Right atrium auricular region (tissue), 2 donors: ENCODE data around the gene C2CD3. TPM values are rescaled to one million over a fixed set of nuclear protein-coding genes. Genes with fewer than 3 reads are reported as not detected.

Experiments used
- DNase-seq: peaks from one replicate; pipeline ENCODE4 v3.0.0-alpha.2; 2019; ENCODE audit warnings: low spot score
- H3K27ac ChIP-seq, 2 donors: fragments of 200-600 bp; sonication (generic); 1 replicate in 1 of 2; 2 replicates in 1 of 2; pipeline ENCODE4 v1.5.1; 2016 to 2019
- H3K27me3 ChIP-seq, 2 donors: fragments of 200-600 bp; sonication (generic); one replicate each; pipeline versions ENCODE4 v1.5.1 to v1.6.0; 2017 to 2019
- H3K36me3 ChIP-seq: fragments of 200-600 bp; sonication (generic); one replicate; pipeline ENCODE4 v1.5.1; 2016
- H3K4me1 ChIP-seq, 2 donors: fragments of 200-600 bp; sonication (generic); one replicate each; pipeline versions ENCODE4 v1.5.1 to v1.6.0; 2017 to 2019
- H3K4me3 ChIP-seq, 2 donors: fragments of 200-600 bp; sonication (generic); 1 replicate in 1 of 2; 2 replicates in 1 of 2; pipeline ENCODE4 v1.5.1; 2017 to 2019; ENCODE audit warnings: mild to moderate bottlenecking in 1 of 2, moderate library complexity in 1 of 2
- H3K9me3 ChIP-seq, 2 donors: fragments of 200-600 bp; sonication (generic); one replicate each; pipeline ENCODE4 v1.5.1; 2019
- total RNA-seq, 2 donors: library from RNA; depleted of rRNA; stranded (reverse); fragments of >200 nt; gene quantifications; one replicate each; pipeline ENCODE4 v1.1.0, GENCODE V29; 2016
- TF ChIP-seq, protein P1 (sequence below), 2 donors: fragments of 200-600 bp; sonication (generic); IDR thresholded peaks; one replicate each; pipeline ENCODE4 v1.5.1; 2019; ENCODE audit warnings: antibody characterized with exemption in 2 of 2

The C2CD3 gene
- total RNA-seq, 2 donors from 2014 or later: 15.0 to 15.4 TPM

GRCh38 chr11:74157169-74157568 is 13.6 kb downstream of the C2CD3 start:
- Histone ChIP-seq H3K27me3 (no peaks in the 10 kb centered on the region), H3K9me3 (peaks cover 0 to 13% of the 10 kb centered on the region in 2 donors), H3K4me3 (no peak overlapping the region), H3K4me1 (peaks cover 0 to 5% of the 10 kb centered on the region in 2 donors), H3K27ac (no peak overlapping the region), H3K36me3 (no peaks in the 10 kb centered on the region)
- TF ChIP-seq, protein P1, sequence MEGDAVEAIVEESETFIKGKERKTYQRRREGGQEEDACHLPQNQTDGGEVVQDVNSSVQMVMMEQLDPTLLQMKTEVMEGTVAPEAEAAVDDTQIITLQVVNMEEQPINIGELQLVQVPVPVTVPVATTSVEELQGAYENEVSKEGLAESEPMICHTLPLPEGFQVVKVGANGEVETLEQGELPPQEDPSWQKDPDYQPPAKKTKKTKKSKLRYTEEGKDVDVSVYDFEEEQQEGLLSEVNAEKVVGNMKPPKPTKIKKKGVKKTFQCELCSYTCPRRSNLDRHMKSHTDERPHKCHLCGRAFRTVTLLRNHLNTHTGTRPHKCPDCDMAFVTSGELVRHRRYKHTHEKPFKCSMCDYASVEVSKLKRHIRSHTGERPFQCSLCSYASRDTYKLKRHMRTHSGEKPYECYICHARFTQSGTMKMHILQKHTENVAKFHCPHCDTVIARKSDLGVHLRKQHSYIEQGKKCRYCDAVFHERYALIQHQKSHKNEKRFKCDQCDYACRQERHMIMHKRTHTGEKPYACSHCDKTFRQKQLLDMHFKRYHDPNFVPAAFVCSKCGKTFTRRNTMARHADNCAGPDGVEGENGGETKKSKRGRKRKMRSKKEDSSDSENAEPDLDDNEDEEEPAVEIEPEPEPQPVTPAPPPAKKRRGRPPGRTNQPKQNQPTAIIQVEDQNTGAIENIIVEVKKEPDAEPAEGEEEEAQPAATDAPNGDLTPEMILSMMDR (IDR thresholded peaks at IDR 0.05): no peak
- no peak for DNase-seq

- H3K27me3 ChIP-seq: no peaks in the 10 kb centered on the region
- H3K4me1 ChIP-seq: peaks cover 0 to 5% of the 10 kb centered on the region in 2 donors
- TF ChIP-seq, protein P1 (IDR thresholded peaks at IDR 0.05): no peak
- no peak overlapping the region for H3K4me3 ChIP-seq
- no peak overlapping the region for H3K27ac ChIP-seq
- DNase-seq: no peak
- H3K36me3 ChIP-seq: no peaks in the 10 kb centered on the region
- H3K9me3 ChIP-seq: peaks cover 0 to 13% of the 10 kb centered on the region in 2 donors
Measured at GRCh38 chr11:74154620-74155281, 16.1 kb downstream of the C2CD3 start.

DNA sequence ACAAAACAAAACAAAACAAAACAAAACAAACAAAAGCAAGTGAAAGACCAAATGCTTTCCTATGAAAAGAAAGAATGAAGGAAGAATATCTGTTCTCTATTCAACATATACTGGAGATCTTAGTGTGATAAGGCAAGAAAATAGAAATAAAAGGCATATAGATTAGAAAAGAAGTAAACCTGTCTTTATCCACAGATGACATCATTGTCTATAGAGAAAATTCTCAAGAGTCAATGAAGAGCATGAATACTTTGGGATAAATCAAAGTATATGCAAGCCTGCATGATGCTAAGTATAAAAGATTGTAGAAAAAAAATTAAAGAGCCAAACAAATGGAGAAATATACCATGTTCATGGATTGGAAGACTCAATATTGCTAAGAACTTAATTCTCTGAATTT is 17.6 kb downstream of the C2CD3 start:
- Histone ChIP-seq H3K36me3 (no peaks in the 10 kb centered on the region), H3K4me3 (no peak overlapping the region), H3K27me3 (no peaks in the 10 kb centered on the region), H3K27ac (no peak overlapping the region), H3K9me3 (peaks cover 0 to 13% of the 10 kb centered on the region in 2 donors), H3K4me1 (peaks cover 0 to 5% of the 10 kb centered on the region in 2 donors)
- TF ChIP-seq, protein P1 (IDR thresholded peaks at IDR 0.05): no peak
- no peak for DNase-seq

GRCh38 chr11:74147199-74147929 is 23.4 kb downstream of the C2CD3 start:
- Histone ChIP-seq H3K4me1 (no peaks in the 10 kb centered on the region), H3K36me3 (no peaks in the 10 kb centered on the region), H3K9me3 (no peaks in the 10 kb centered on the region), H3K4me3 (no peak overlapping the region), H3K27me3 (no peaks in the 10 kb centered on the region), H3K27ac (no peak overlapping the region)
- no peak for DNase-seq
- TF ChIP-seq, protein P1 (IDR thresholded peaks at IDR 0.05): no peak

- no peak for DNase-seq
- TF ChIP-seq, protein P1 (IDR thresholded peaks at IDR 0.05): no peak
- Histone ChIP-seq H3K4me1 (no peaks in the 10 kb centered on the region), H3K4me3 (no peak overlapping the region), H3K27ac (no peak overlapping the region), H3K27me3 (no peaks in the 10 kb centered on the region), H3K36me3 (no peaks in the 10 kb centered on the region), H3K9me3 (no peaks in the 10 kb centered on the region)
Measured at GRCh38 chr11:74144592-74144991, 26.2 kb downstream of the C2CD3 start.
